ENCODE data around the gene CNNM1.

DNA sequence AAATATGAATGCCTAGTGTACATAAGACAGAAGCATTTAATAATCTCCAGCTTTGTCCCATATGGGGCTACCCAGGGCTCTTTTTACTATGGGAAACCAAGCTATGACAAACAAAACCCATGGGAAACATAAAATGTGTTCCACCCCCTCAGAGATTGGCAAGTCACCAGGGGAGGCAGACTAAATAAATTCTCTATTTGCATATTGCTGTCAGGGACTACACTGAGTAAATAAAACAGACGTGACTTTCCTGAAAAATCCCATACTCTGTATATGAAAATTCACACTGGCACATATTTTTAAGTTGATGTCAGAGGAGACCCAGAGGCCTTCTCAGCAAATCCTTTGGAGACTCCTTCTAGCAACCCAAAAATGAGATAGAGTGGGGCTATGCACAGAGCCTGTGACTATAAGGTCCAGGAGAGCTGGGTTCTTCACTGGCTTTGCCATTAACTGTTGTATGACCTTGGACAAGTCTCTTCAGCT, 49.5 kb upstream of the CNNM1 start:
- TF ChIP-seq POLR2AphosphoS5 (IDR thresholded peaks at IDR 0.05) (no peak), EP300 (IDR thresholded peaks at IDR 0.05) (no peak), POLR2A (IDR thresholded peaks at IDR 0.05) (no peak)
- TF ChIP-seq, protein P1, sequence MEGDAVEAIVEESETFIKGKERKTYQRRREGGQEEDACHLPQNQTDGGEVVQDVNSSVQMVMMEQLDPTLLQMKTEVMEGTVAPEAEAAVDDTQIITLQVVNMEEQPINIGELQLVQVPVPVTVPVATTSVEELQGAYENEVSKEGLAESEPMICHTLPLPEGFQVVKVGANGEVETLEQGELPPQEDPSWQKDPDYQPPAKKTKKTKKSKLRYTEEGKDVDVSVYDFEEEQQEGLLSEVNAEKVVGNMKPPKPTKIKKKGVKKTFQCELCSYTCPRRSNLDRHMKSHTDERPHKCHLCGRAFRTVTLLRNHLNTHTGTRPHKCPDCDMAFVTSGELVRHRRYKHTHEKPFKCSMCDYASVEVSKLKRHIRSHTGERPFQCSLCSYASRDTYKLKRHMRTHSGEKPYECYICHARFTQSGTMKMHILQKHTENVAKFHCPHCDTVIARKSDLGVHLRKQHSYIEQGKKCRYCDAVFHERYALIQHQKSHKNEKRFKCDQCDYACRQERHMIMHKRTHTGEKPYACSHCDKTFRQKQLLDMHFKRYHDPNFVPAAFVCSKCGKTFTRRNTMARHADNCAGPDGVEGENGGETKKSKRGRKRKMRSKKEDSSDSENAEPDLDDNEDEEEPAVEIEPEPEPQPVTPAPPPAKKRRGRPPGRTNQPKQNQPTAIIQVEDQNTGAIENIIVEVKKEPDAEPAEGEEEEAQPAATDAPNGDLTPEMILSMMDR (IDR thresholded peaks at IDR 0.05), result no peak
